ENCODE data around the gene UBE2L3.

Gene UBE2L3

DNA sequence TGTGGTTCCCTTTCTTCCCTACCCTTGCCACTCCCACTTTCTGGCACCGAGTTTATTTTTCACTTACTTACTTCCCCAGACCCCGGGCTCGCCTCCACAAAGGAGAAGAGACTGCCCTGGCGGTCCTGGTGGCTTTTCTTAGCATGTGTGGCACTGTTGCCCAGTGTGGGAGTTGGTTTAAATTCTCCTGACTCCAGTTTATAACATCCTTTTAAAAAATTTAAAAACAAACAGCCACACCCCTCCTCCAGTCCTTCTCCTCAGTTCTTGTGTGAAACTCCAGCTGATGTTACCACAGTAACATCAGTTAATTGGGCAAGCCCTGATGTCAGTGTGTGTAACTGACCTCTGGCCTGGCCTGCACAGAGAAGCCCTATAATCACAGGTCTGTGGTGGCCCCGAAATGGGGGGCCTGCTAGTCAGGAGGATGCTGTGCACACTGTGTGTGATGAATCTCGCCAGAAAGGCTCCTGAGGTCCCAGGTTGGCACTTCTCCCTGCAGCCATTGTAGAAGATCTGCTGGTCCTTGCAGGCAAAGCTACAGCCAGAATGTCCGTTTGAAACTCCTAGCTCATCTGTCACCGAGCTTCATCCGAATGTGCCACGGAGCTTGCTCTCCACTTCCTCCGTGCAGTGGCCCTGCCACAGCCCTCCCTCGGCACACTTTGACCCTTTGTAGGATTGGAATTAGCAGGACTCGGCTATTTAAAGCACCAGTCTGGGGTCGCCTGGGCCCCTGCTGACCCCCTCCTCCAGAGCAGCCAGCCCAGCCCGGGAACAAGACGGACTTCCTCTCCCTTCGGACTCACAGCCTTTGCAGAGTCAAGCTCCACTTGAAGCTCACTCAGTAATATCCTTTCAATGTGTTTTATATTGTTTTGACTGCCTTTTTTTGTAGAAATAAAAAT lies 54.8 kb downstream of the UBE2L3 start:
- DNase-seq = no peak
- TF ChIP-seq, protein P1, sequence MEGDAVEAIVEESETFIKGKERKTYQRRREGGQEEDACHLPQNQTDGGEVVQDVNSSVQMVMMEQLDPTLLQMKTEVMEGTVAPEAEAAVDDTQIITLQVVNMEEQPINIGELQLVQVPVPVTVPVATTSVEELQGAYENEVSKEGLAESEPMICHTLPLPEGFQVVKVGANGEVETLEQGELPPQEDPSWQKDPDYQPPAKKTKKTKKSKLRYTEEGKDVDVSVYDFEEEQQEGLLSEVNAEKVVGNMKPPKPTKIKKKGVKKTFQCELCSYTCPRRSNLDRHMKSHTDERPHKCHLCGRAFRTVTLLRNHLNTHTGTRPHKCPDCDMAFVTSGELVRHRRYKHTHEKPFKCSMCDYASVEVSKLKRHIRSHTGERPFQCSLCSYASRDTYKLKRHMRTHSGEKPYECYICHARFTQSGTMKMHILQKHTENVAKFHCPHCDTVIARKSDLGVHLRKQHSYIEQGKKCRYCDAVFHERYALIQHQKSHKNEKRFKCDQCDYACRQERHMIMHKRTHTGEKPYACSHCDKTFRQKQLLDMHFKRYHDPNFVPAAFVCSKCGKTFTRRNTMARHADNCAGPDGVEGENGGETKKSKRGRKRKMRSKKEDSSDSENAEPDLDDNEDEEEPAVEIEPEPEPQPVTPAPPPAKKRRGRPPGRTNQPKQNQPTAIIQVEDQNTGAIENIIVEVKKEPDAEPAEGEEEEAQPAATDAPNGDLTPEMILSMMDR (IDR thresholded peaks at IDR 0.05; ENCODE audit: low read depth, low read length) = no peak
- Histone ChIP-seq H3K27me3 (no peaks in the 10 kb centered on the region), H3K36me3 (peaks cover 45% of the 10 kb centered on the region), H3K4me3 (ENCODE audit: low read depth, low read length) (no peak overlapping the region), H3K4me1 (no peaks in the 10 kb centered on the region), H3K9me3 (no peaks in the 10 kb centered on the region)

DNA sequence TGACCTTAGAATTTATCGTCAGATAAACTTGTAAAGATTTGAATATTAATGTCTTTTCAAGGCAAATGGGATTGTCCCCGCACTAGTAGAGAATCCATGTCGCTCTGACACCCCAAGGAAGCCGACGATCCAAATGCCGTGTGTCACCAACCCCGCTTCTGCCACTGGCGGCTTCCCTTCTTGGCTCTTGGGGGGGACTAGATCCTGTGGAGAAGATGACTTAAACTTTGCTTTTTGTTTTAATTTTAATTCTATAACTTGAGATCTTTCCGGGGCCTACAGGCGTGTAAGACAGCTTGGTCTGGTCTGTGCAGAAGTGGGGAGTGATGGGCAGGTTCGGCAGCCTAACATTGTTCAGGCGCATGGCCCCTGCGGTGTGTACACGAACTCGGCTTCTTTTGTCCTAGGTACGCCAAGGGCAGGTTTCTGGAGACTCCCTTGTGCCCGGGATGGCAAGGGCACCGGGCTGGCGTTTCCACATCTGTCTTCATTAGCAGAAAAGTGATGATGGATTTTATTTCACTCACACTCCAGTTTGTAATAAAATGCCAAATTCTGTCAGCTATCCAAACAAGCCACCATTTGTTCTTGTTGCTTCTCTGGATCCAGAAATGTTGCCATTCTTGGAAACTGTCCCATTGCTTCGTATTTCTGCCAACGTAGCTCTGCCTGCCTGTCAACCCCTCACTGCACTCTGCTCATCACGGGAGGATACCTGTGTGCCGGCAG lies 55.6 kb downstream of the UBE2L3 start:
- H3K4me3 ChIP-seq (ENCODE audit: low read depth, low read length) = no peak overlapping the region
- TF ChIP-seq, protein P1 (IDR thresholded peaks at IDR 0.05; ENCODE audit: low read depth, low read length) = no peak

DNA sequence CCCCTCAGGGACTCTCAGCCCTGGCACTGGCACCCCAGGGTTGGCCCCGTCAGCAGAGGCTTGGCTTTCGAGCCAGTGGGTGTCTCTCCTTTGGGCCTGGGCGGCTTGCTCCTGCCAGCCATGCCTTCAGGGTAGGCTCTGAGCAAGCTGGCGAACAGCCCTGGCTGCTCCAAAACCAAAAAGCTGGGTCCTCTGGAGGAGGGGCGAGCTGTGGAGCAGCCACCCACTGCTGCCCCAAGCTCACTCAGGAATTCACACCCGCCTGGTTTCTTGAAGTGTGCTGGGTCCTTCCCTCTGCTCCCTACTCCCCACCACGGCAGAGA lies 56.1 kb downstream of the UBE2L3 start:
- H3K36me3 ChIP-seq = peaks cover 57% of the 10 kb centered on the region
- no peaks in the 10 kb centered on the region for H3K9me3 ChIP-seq
- H3K27me3 ChIP-seq = no peaks in the 10 kb centered on the region
- no peaks in the 10 kb centered on the region for H3K4me1 ChIP-seq
- no peak for DNase-seq
- TF ChIP-seq, protein P1 (IDR thresholded peaks at IDR 0.05; ENCODE audit: low read depth, low read length) = no peak
- H3K4me3 ChIP-seq (ENCODE audit: low read depth, low read length) = no peak overlapping the region

More for the DNA sequence above, 55.6 kb downstream of the UBE2L3 start:
- Histone ChIP-seq H3K36me3 (peaks cover 52% of the 10 kb centered on the region), H3K4me1 (no peaks in the 10 kb centered on the region), H3K27me3 (no peaks in the 10 kb centered on the region), H3K9me3 (no peaks in the 10 kb centered on the region)
- no peak for DNase-seq

DNA sequence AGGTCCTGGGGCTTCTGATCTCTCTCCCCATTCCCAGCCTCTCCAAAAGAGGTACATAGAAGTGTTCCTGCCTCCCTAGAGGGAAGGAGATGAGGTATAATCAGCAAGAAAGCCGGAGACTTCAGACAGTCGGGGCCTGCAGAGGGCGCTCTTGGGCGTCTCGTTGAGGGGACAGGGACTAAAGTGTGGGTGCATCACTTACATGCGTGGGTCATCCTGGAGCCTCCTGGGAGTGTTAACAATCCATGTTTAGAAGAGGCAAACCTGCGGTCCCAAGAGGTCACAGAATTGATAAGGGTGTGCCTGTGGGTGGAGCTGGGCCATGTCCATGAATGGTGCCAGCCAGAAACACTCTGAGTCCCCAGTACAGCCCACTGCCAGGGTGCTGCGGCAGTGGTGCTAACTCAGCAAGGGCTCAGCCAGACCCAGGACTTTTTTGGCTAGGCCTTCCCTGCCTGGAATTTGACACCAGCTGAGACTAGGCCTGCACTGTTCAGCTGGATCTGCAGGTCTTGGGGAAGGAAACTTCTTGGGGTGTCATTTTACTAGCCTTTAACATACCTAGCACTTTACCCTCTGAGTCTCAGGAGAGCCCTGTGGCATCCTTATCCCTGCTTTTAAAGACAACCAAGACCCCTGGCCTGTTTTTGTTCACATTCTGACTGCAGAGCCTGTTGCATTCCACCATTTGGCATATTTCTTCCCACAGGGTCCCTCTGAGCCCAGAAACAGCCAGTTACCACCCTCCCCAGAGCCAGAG lies 56.8 kb downstream of the UBE2L3 start:
- Histone ChIP-seq H3K36me3 (peaks cover 53% of the 10 kb centered on the region), H3K4me3 (ENCODE audit: low read depth, low read length) (no peak overlapping the region), H3K9me3 (no peaks in the 10 kb centered on the region), H3K4me1 (no peaks in the 10 kb centered on the region), H3K27me3 (no peaks in the 10 kb centered on the region)
- DNase-seq = peak; percentile 64
- TF ChIP-seq, protein P1 (IDR thresholded peaks at IDR 0.05; ENCODE audit: low read depth, low read length) = peak; percentile 62

DNA sequence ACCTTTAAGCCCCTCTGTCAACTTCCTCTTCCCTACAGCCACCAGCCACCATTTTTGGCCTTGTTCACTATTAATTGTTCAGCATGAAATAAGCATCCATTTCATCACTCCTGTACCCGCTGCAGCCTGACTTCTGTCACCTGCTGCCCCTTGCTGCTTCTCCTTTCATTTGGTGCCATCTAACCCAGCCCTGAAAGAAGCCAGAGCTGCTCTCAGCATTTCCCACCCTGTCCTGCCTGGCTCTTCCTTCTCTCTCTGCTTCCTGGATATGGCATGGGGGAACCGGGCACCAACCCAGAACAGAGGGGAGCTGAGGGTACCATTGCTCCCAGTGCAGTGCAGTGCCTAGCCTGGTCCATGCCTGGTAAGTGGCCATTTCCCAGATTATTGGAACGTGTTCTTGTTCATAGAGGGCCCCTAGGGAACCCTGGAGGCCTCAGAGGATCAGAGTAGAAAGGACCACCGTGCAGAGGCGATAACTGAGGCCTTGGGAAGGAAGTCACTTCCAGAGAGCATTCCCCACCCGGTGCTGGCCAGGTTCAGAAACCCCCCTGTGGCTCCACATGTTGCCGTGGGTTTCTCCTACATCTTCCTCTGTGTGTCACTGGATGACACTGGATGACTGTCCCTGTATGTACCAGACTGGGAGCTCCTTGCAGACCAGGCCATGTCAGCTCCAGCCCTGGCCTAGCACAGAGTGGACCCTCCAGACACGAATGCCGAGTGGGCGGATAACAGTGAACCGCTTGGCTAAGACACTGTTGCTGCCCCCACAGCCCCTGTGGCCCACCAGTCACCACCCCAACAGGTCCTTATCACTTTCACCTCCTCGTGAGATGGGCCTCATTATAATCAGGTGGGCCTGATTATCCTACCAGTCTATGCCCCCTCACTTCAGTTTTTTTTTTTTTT lies 57.6 kb downstream of the UBE2L3 start:
- Histone ChIP-seq H3K4me1 (no peaks in the 10 kb centered on the region), H3K36me3 (peaks cover 50% of the 10 kb centered on the region), H3K9me3 (no peaks in the 10 kb centered on the region), H3K4me3 (ENCODE audit: low read depth, low read length) (no peak overlapping the region), H3K27me3 (no peaks in the 10 kb centered on the region)
- DNase-seq = no peak
- TF ChIP-seq, protein P1 (IDR thresholded peaks at IDR 0.05; ENCODE audit: low read depth, low read length) = no peak

Data from BE2C (cell line).